HG03097 (cell line): ENCODE measurements around the gene RPTOR.

ENCODE experiments used
- ATAC-seq: cut with Tn5 transposase; IDR thresholded peaks from one replicate; pipeline ENCODE4 v1.9.1; 2021; ENCODE audit not compliant: unreplicated experiment, low FRiP score

RPTOR gene

DNA sequence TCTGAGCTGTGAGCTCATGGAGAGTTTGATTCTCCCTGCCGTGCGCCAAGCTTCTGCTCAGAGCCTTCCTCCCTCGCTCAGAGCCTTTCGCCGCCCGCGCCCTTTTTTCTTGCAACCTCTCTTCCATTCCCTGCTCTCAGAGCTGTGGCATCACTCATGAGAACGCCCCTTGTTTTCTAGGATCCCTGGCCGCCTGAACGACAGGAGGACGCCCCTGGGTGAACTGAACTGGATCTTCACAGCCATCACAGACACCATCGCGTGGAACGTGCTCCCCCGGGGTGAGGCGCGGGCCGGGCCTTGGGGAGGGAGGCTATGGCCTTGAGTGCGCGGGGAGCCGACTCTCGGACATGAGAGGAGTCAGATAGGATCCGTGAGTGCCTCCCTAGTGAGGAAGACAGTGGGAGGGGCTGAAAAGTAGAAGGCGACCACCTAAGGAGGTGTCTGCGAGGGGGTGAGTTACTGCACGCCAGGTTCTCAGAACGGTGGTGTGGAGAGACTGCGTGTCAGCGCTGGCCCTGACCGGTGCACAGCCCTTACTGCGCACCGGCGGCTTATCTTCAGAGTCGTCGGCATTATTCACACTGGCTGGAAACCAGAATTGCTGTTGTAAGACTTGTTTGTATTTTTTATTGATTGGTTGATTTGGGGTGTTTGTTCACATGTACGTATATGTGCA lies 277.5 kb downstream of the RPTOR start:
- no peak for ATAC-seq

GRCh38 chr17:80822700-80823410 lies 278.2 kb downstream of the RPTOR start:
- ATAC-seq, result no peak

GRCh38 chr17:80824549-80825470 lies 280.2 kb downstream of the RPTOR start:
- ATAC-seq, result no peak

GRCh38 chr17:80825471-80826345 lies 281.1 kb downstream of the RPTOR start:
- ATAC-seq, result no peak

DNA sequence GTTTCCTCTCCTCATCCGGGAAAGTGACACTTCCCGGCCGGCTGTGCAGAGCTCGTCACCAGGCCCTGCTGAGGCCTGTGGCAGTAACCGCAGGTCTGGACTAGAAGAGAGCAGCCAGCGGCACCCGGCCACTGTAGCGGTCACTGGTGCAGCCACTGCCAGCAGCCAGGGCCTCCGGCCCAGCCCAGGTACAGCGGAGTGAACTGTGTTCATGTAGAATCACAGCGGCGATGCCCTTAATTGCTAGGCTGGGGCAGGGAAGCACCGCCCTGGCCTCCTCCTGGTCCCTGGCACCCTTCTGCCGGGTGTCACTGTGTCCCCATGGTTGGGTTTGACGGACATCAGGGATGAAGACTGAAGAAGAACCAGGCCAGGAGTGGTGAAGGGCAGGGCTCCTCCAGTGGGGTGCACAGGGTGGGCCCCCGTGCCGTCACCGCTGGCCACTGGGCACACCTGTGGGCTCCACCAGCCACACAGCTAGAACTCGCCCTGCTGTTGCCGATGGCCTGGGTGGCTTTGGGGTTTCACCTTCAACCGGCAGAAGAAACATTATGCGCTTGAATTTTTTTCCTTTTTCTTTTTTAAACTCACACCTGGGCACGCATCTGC lies 281.8 kb downstream of the RPTOR start:
- no peak for ATAC-seq

GRCh38 chr17:80826955-80827645 lies 282.5 kb downstream of the RPTOR start:
- ATAC-seq, result no peak

DNA sequence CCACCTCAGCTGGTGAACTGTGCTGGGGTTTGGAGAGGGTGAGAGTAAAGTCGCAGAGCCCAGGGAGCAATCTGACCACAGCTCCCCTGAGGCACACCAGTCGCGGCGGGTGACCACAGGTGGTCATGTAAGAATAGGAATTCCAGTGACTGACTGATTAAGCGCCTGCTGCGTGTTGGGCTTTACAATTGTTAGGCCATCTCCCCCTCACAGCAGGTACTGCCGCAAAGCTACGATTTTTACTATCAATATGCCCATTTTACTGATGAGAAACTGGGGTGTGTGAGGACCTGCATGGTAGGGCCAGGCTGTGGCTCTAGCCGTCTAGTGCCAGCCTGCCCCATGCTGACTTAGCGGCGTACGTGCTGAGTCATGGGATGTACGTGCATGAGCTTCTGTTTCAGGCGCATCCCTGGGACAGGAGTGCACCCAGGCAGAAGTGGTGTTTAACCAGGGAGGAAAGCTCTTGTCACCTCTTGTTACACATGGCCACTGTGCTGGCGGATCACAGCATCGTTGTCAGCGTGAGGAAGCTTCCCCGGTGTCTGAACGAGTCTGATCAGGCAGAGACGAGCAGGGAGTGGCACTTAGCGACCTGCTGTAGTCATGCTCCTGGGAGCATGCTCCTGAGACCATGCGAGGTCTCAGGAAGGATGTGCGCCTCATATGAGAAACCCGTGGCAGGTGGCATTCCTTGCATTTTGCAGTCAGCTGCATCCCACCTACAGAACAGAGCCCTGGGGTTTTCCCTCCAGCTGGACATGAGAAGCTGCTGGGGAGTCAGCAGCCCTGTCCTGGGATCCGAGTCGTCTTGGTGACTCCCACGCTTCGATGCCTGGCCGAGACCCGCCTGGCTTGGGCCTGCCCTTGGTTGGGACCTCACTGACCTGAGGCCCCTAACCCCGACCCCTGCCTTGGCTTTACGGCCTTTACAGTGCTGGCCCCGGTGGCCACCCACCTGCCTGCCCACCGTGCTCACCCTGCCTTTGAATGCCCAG lies 283.3 kb downstream of the RPTOR start:
- no peak for ATAC-seq

DNA sequence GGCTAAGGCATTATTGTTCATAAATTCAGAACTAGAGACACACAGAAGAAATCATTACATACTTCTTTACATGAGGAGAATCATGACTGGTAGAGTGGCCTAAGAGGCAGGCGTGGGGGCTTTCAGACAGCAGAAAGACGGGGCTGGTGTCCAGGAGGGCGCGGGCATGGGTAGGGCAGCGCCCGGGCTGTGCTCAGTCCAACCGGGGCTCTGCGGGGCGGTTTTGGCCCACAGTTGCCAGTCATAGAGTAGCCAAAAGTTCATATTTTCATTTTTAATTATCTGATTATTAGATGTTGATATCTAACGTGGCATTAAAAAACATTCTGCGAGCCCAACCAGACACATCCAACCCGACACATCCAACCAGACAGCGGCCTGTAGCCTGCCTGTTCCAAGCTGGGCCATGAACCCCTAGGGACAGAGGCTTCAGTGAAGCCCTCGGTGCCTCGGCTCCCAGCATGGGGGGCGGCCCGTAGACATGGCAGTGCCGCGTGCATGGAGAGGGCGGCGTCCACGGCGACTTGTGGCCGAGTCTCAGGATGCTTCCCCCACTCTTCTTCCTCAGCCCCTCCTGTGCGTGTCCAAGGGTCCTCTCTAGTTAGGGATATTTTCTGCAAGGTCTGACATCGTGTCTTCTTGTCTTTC lies 284.7 kb downstream of the RPTOR start:
- no peak for ATAC-seq

GRCh38 chr17:80830020-80830780 lies 285.6 kb downstream of the RPTOR start:
- ATAC-seq, result no peak

- no peak for ATAC-seq
Observed at GRCh38 chr17:80831491-80831890, 286.9 kb downstream of the RPTOR start.

DNA sequence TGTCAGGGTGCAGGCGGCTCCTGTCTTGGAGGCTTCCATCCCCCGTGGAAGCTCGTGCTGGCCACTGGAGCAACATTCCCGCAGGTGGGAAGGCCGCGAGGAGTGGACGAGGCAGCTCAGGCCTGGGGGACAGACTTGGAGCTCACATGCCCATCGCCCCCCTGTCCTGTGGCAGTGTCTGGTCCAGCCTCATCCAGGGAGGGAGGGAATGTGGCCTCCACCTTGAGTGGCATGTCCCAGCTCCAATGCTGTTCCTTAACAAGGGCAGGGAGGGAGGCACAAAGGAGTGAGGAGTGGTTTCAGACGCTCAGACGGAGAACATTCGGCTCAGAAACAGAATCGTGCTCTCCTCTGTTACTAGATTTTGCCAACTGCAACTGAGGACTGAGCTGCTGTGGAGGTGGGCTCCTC lies 287.6 kb downstream of the RPTOR start:
- no peak for ATAC-seq

DNA sequence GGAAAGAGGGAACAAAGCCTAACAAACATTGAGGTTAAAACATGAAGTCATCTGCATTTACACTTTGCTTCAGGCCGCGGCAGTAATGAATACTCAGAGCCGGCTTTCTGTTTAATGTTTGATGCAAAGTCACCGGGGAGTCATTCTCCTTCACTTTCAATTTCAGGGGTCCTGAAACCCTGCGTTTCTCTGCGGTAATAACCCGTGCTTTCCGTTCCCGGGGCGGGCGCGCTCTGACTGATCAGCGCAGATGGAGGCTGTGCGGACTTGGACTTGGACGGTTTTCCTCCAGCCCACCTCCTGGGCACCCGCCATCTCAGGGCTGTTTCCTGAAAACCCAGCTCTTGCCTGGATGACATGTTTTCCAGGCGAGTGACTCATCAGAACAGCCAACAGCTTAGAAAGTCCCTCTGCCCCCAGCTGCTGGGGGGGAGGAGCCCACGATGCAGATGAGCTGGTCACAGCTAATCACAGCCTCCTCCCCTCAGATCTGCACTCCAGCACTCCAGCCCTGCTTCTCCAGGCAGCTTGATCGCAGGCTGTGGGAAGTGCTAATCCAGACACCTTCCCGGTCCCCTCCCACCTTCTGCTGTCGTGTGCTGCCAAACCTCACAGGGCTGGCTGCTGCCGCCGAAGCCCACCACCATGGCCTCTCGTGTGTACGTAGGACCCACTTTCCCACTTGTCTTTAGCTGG lies 288.4 kb downstream of the RPTOR start:
- ATAC-seq, result peak; percentile 66

DNA sequence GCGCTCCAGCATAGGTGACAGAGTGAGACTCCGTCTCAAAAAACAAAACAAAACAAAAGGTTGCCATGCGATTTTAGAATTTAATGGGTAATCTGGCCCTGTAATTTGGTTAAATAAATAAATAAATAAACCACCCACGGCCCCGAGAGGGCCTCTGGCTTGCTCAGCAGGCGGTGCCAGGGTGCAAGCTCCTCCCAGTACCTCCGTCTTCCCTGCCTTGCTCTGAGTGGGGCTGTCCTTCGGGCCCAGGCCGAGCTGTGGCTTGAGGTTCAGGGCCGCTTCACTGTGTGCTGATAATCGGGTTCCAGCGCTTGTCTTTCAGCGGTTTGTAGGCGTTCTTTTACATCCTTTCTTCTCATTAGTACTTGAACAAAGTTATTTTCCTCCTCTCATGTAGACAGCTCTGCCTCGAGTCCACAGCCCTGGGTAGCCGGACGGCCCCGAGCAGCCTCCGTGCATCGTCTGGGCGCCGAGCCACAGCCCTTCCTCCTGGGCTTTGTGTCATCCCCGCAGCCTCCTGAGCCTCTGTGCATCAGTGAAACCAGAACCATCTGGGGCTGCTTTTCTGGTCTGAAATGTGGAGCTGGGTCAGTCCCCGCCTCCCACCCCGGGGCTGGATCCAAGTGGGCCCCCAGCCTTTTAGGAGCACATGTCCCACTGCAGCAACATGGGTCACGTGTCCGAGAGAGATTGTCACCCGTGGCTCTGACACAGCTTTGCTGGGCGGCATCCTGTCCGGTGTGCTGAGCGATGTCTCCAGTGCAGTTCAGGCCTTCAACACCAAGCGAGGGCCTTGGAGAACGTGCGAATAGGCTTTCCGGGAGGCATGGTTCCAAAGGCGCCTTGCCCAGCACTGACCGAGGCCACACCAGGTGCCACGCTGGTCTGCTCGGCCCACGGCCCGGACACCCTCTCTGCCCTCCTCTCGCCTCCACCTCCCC lies 289.6 kb downstream of the RPTOR start:
- no peak for ATAC-seq

- ATAC-seq, result no peak
Observed at GRCh38 chr17:80834893-80835275, 290.2 kb downstream of the RPTOR start.
